Activated naive CD8-positive, alpha-beta T cell (primary cell): Measurements from ENCODE around the gene MRLN.

Source experiments
- H3K27ac Mint-ChIP-seq: one replicate; pipeline ENCODE4 v1.8.0; 2021; ENCODE audit warnings: mixed read lengths
- H3K27me3 Mint-ChIP-seq: one replicate; pipeline ENCODE4 v1.8.0; 2021; ENCODE audit warnings: mixed read lengths
- H3K36me3 Mint-ChIP-seq: one replicate; pipeline ENCODE4 v1.8.0; 2021; ENCODE audit warnings: mixed read lengths
- H3K4me1 Mint-ChIP-seq: one replicate; pipeline ENCODE4 v1.8.0; 2021; ENCODE audit warnings: low read depth, mixed read lengths
- H3K4me3 Mint-ChIP-seq: one replicate; pipeline ENCODE4 v1.8.0; 2021; ENCODE audit warnings: mild to moderate bottlenecking, mixed read lengths
- H3K9me3 Mint-ChIP-seq: one replicate; pipeline ENCODE4 v1.8.0; 2021; ENCODE audit warnings: low read depth, mixed read lengths

MRLN gene

GRCh38 chr10:59700709-59701108 is 52.5 kb downstream of the MRLN start:
- Mint-ChIP-seq H3K9me3 (no peaks in the 10 kb centered on the region), H3K4me1 (no peaks in the 10 kb centered on the region), H3K27me3 (peaks cover 29% of the 10 kb centered on the region), H3K36me3 (no peaks in the 10 kb centered on the region), H3K27ac (no peak overlapping the region), H3K4me3 (no peak overlapping the region)

- Mint-ChIP-seq H3K4me3 (no peak overlapping the region), H3K27me3 (peaks cover 16% of the 10 kb centered on the region), H3K4me1 (no peaks in the 10 kb centered on the region), H3K9me3 (no peaks in the 10 kb centered on the region), H3K27ac (no peak overlapping the region), H3K36me3 (no peaks in the 10 kb centered on the region)
These were observed 54.9 kb downstream of the MRLN start for GRCh38 chr10:59698326-59698725.

GRCh38 chr10:59695637-59696036 is 57.6 kb downstream of the MRLN start:
- no peak overlapping the region for H3K4me3 Mint-ChIP-seq
- no peak overlapping the region for H3K27ac Mint-ChIP-seq
- H3K9me3 Mint-ChIP-seq: no peaks in the 10 kb centered on the region
- peaks cover 4% of the 10 kb centered on the region for H3K27me3 Mint-ChIP-seq
- no peaks in the 10 kb centered on the region for H3K36me3 Mint-ChIP-seq
- H3K4me1 Mint-ChIP-seq: no peaks in the 10 kb centered on the region

- H3K36me3 Mint-ChIP-seq: no peaks in the 10 kb centered on the region
- H3K9me3 Mint-ChIP-seq: no peaks in the 10 kb centered on the region
- peaks cover 5% of the 10 kb centered on the region for H3K27me3 Mint-ChIP-seq
- H3K4me3 Mint-ChIP-seq: no peak overlapping the region
- no peak overlapping the region for H3K27ac Mint-ChIP-seq
- no peaks in the 10 kb centered on the region for H3K4me1 Mint-ChIP-seq
These were observed 58.3 kb downstream of the MRLN start for GRCh38 chr10:59694936-59695335.

DNA sequence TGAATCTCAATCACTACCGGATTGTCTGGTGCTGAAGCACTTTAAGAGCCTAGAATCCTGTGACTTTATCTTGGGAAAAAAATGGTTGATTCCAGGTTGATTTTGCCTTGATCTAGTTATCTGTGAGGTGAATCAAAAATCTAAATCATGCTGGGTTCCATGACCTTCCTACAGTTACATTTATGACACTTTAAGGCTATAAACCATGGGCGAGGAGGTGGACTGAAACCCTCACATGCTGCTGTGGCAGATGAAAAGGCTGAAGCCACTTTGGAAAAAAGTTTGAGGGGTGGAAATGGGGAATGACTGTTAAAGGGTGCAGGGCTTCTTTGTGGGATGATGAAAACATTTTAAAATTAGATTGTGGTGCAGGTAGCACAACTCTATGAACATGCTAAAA is 61.1 kb downstream of the MRLN start:
- H3K4me1 Mint-ChIP-seq: no peaks in the 10 kb centered on the region
- no peak overlapping the region for H3K27ac Mint-ChIP-seq

GRCh38 chr10:59688921-59689351 is 64.3 kb downstream of the MRLN start:
- peaks cover 3% of the 10 kb centered on the region for H3K27me3 Mint-ChIP-seq
- no peaks in the 10 kb centered on the region for H3K9me3 Mint-ChIP-seq
- no peaks in the 10 kb centered on the region for H3K4me1 Mint-ChIP-seq
- no peak overlapping the region for H3K27ac Mint-ChIP-seq
- no peaks in the 10 kb centered on the region for H3K36me3 Mint-ChIP-seq
- no peak overlapping the region for H3K4me3 Mint-ChIP-seq

More for the DNA sequence above, 61.1 kb downstream of the MRLN start:
- Mint-ChIP-seq H3K27me3 (peaks cover 2% of the 10 kb centered on the region), H3K36me3 (no peaks in the 10 kb centered on the region), H3K9me3 (no peaks in the 10 kb centered on the region), H3K4me3 (no peak overlapping the region)

DNA sequence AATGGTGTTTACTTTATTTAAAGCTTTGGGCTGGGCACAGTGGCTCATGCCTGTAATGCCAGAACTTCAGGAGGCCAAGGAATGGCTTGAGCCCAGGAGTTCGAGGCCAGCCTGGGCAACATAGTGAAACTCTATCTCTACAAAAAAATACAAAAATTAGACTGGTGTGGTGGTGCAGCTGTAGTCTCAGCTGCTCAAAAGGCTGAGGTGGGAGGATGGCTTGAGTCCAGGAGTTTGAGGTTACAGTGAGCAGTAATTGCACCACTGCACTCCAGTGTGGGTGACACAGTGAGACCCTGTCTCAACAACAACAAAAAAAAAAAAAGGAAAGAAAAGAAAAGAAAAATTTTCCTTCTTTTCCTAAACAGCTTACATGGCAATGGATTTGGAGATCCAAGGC is 65.6 kb downstream of the MRLN start:
- H3K27me3 Mint-ChIP-seq: peaks cover 3% of the 10 kb centered on the region
- no peak overlapping the region for H3K27ac Mint-ChIP-seq
- no peaks in the 10 kb centered on the region for H3K36me3 Mint-ChIP-seq
- H3K9me3 Mint-ChIP-seq: no peaks in the 10 kb centered on the region
- no peaks in the 10 kb centered on the region for H3K4me1 Mint-ChIP-seq
- no peak overlapping the region for H3K4me3 Mint-ChIP-seq
